Measurements from ENCODE around the gene KRTAP26-1. TPM values are rescaled to one million over a fixed set of nuclear protein-coding genes. Genes with fewer than 3 reads are reported as not detected.
A peak's percentile ranks its signal among the peaks of the same experiment; 100 is the strongest.

KRTAP26-1 gene
- polyA plus RNA-seq (ENCODE audit: insufficient read length in 4 of 4): not detected

GRCh38 chr21:30320215-30320614 lies at the start of gene KRTAP26-1:
KRTAP26-1 (minus strand) TSS chr21:30320315; CDS start chr21:30320035, 280 bp downstream.
- no peak for DNase-seq (ENCODE audit: low read depth in 4 of 4, low spot score in 3 of 4)

DNA sequence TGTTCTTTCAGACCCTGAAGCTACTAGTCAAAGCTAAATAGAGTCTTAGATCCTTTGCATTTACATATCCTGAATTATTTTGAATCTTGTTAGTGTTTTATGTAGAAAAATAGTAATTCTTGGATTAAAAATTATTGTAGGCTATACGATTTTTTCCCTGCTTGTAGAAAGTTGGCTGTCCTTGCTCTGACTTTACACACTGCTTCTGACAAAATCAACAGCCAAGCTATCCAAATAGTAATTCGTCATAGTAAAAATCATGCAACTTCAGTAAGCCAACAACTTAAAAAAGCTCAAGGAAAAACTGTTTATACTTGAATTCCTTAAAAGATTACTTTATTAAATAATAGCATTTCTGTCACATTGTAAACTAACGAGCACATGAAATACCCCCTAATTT lies 35.8 kb upstream of the KRTAP26-1 start:
- DNase-seq (ENCODE audit: low read depth in 4 of 4, low spot score in 3 of 4): no peak

- no peak for DNase-seq (ENCODE audit: low read depth in 4 of 4, low spot score in 3 of 4)
Measured at GRCh38 chr21:30354308-30355005, 34.3 kb upstream of the KRTAP26-1 start.

- no peak for DNase-seq (ENCODE audit: low read depth in 4 of 4, low spot score in 3 of 4)
Measured at GRCh38 chr21:30351534-30351933, 31.4 kb upstream of the KRTAP26-1 start.

DNA sequence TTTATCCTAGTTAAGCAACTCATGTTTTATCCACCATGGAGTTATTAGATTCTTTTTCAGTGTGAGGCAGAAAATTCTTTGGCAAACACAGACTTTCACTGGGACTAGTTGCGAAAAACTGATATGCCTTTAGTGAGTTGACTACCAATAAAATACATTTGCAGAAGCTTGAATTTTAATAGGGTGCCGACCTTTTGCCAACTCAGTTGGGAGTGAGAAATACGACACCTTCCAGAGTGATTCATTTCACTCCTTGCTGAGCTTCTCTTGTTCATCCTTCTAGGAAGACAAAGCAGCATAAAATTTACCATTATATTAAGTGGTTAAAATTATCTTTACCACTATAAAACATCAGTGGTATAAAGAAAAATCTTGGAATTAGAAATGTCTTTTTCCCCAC lies 29.5 kb upstream of the KRTAP26-1 start:
- no peak for DNase-seq (ENCODE audit: low read depth in 4 of 4, low spot score in 3 of 4)

GRCh38 chr21:30348506-30348905 lies 28.4 kb upstream of the KRTAP26-1 start, which contains the start of gene KRTAP23-1:
KRTAP23-1 (minus strand) TSS chr21:30348606; CDS start chr21:30348606, 0 bp downstream.
- no peak for DNase-seq (ENCODE audit: low read depth in 4 of 4, low spot score in 3 of 4)

DNA sequence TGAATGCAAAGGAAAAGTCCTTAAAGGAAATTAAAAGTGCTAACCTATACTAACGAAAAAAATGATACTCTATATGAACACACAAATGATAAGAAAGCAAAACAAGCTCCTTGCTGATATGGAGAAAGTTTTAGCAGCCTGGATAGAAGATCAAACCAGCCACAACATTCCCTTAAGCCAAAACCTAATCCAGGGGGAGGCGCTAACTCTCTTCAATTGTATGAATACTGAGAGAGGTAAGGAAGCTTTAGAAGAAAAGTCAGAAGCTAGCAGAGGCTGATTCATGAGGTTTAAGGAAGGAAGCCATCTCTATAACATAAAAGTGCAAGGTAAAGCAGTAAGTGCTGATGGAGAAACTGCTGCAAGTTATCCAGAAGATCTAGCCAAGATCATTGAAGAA lies 24.9 kb upstream of the KRTAP26-1 start:
- no peak for DNase-seq (ENCODE audit: low read depth in 4 of 4, low spot score in 3 of 4)

- peak in 2 of 4 donors; percentile 20 to 21 for DNase-seq (ENCODE audit: low read depth in 4 of 4, low spot score in 3 of 4)
Measured at GRCh38 chr21:30340714-30341573, 20.8 kb upstream of the KRTAP26-1 start.

GRCh38 chr21:30338717-30339116 lies 18.6 kb upstream of the KRTAP26-1 start:
- no peak for DNase-seq (ENCODE audit: low read depth in 4 of 4, low spot score in 3 of 4)

DNA sequence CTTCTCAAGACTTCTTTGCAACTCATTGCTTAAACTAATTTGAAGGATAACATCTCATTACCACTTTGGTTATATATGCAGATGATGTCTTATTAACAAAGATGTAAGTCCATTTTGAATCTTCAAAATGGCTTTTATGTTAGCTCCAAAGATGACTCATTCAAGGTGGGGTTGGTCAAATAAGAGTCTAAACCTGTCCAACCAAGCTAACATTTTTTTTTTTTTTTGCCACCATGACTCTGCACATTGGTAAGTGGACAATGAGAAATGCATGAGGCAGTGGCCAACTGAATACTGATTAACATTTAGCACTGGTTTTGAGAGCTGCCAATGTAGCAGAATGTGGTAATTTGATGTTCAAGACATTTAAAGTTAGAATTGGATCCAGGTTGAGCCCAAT lies 17.7 kb upstream of the KRTAP26-1 start:
- no peak for DNase-seq (ENCODE audit: low read depth in 4 of 4, low spot score in 3 of 4)

DNA sequence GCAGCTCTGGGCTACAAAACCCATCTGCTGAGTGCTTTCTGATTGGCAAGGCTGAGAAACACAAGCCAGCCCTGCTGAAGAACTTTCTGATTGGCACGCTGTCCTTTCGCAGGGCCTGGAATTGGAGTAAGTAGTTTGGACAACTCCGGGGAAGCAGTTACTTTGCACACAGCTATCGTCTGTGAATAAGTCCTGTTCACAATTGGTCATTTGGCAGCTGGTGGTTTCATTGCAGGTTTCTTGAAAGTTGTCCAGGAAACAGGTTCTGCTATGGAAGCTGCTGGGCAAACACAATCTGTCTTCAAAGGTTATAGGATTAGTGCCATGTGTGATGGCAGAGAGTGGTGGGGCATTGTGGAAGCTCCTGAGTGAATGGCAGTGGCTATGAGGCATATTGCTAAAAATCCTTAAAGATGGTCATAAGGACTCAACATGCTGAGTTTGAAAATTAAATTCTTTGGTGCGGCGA lies 17.2 kb upstream of the KRTAP26-1 start, which contains the start of gene KRTAP27-1:
Gene KRTAP27-1, minus strand, starts transcription at position 419 of the 469 bp plus-strand sequence. Its CDS starts 26 bp downstream, at position 393.
- no peak for DNase-seq (ENCODE audit: low read depth in 4 of 4, low spot score in 3 of 4)

GRCh38 chr21:30336596-30336995 lies 16.5 kb upstream of the KRTAP26-1 start:
- DNase-seq (ENCODE audit: low read depth in 4 of 4, low spot score in 3 of 4): no peak

GRCh38 chr21:30333736-30334135 lies 13.6 kb upstream of the KRTAP26-1 start:
- DNase-seq (ENCODE audit: low read depth in 4 of 4, low spot score in 3 of 4): no peak

DNA sequence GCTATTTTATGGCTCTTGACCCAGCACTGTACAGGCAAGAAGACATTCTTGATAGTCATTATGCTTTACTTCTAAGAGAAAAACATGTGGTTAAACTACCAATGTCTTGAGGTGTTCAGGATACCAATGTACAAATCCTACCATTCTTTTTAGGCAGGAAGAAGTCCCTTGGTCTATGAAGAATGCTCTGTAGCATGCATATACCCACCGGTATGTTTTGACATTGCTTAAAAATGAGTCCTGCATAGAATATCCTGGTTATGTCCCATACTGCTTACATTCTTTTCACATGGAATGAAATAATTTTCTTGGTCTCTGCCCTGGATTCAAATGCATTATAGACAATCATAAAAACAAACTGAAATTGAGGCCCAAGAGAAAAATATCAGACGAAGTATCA lies 12.6 kb upstream of the KRTAP26-1 start:
- no peak for DNase-seq (ENCODE audit: low read depth in 4 of 4, low spot score in 3 of 4)

DNA sequence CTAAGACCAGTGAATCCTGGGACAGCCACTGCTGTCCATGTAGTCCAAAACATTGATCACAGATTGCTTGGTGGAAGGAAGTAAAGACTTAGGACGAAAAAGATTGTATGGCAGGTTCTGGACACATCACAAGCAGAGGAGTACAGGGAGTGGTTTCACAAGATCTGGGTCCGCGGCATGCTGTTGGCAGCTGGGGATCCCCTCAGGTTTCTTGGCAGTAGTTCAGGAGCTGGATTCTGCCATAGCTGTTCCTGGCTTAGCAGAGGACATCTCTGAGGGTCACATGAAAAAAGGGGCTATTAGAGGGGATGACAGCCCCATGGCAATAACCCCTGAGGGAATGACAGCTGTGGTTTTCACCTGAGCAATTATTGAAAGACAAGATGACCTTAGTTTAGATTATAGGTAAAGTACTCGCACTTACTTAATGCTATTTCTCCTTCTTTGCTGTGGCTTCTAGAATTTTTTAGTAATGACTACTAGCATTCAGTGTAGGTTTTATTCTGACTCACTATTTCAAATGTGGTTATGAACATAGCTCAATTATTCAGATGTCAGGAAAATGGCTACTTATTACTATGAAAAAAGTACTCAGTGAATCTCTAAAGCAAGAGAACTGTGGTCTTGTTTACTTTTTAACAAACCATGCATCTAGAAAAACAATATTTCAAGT lies 9.2 kb upstream of the KRTAP26-1 start:
- no peak for DNase-seq (ENCODE audit: low read depth in 4 of 4, low spot score in 3 of 4)

- no peak for DNase-seq (ENCODE audit: low read depth in 4 of 4, low spot score in 3 of 4)
Measured at GRCh38 chr21:30326390-30326789, 6.3 kb upstream of the KRTAP26-1 start.

GRCh38 chr21:30315701-30316100 lies 4.4 kb downstream of the KRTAP26-1 start:
- DNase-seq (ENCODE audit: low read depth in 4 of 4, low spot score in 3 of 4): no peak

DNA sequence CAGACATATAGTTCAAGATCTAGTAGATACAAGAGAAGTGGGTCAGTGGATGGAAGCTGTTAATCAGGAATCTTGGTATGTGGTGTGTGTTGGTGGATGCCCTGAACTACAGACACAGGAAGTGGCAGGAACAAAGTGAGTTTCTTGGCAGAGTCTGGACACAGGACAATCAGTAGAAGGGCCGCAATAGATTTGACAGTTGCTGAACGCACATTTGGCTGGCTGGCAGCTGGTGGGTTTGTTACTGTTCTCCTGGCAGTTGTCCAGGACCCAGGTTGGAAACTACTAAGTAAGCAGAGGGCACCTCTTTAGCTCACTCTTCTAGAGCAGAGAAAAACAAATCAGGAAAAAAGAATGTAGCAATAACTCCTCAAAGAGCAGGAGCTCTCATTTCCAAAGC lies 13.2 kb downstream of the KRTAP26-1 start:
- DNase-seq (ENCODE audit: low read depth in 4 of 4, low spot score in 3 of 4): no peak

GRCh38 chr21:30305136-30305535 lies 15.0 kb downstream of the KRTAP26-1 start:
- DNase-seq (ENCODE audit: low read depth in 4 of 4, low spot score in 3 of 4): no peak

GRCh38 chr21:30289215-30289614 lies 30.9 kb downstream of the KRTAP26-1 start, which contains the start of gene KRTAP25-1:
KRTAP25-1 (minus strand) TSS chr21:30289514; CDS start chr21:30289490, 24 bp downstream.
- no peak for DNase-seq (ENCODE audit: low read depth in 4 of 4, low spot score in 3 of 4)

DNA sequence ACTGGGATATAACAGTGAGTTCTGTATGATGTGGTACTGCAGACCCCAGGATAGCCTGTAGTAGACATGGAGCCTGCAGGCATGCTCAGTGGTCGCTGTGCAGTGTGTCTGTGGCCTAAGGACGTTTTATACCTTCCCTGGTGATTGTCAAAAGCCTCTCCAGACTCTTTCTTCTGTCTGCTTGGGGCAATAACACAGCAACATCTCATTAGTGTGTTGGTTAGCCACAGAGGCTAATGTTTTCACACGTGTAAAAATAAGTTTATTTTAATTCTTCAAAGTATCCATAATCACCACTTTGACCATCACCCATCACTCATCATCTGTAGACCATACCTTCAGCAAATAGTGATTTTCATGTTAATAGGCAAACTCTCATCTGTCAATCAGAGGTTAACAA lies 37.3 kb downstream of the KRTAP26-1 start, which contains the start of gene KRTAP24-1:
Gene KRTAP24-1, minus strand, starts transcription at position 101 of the 400 bp plus-strand sequence. Its CDS starts 18 bp downstream, at position 83.
- DNase-seq (ENCODE audit: low read depth in 4 of 4, low spot score in 3 of 4): no peak
